SK-MEL-5 (cell line): ENCODE results near the gene PPP1R14B. TPM values are rescaled to one million over a fixed set of nuclear protein-coding genes. Genes with fewer than 3 reads are reported as not detected.

ENCODE experiments used
- DNase-seq: peaks from one replicate; pipeline ENCODE4 v3.0.0-alpha.2; 2016; ENCODE audit warnings: low read depth, low spot score
- in situ Hi-C: cut with HindIII; loops from 2 replicates; pipeline ENCODE4 v1.10.0; 2016; ENCODE audit warnings: low sequenced_read_pairs, high pct_unique_total_duplicates, low pct_unique_long_range_greater_than_20kb
- total RNA-seq: library from RNA; depleted of rRNA; stranded (reverse); fragments of >200 nt; shearing (Covaris generic); gene quantifications from 2 replicates; pipeline ENCODE4 v1.2.3, GENCODE V29; 2014

PPP1R14B gene
- total RNA-seq, 1 experiment from 2014 or later = 162 TPM

DNA sequence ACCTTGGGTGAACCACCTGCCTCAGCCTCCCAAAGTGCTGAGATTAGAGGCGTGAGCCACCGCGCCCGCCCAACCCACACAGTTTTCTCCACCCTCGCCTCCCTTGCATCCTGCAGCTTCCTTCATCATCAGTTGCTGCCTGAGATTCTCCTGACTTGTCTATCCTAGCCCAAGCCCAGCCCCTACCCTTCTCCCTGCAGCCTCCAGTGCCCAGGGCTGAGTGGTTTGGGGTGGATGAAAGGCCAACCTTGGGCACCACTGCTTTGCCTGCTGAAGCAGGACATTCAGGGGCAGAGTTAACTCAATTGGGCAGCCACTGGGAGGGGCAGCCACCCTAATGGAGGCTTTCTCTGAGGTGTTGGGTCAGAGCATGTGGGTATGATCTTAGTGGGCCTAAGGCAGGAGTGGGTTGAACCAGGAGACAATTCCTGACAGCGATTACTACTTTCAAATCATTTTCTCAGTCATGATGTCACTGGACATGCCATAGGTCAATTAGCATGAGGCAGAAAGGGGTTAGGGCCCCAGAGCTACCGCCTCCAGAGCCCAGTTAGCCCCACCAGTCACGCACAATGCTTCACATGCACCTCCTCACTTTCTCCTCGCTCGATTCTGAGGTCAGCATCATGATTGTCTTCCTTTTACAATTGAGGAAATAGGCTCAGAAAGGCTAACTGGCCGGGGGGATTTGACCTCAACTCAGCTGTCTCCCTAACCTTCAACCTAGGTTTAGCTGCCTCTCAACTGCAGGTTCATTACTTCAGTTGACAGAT lies 6.9 kb downstream of the PPP1R14B start:
- no peak for DNase-seq
- in situ Hi-C loops = no loop called here

DNA sequence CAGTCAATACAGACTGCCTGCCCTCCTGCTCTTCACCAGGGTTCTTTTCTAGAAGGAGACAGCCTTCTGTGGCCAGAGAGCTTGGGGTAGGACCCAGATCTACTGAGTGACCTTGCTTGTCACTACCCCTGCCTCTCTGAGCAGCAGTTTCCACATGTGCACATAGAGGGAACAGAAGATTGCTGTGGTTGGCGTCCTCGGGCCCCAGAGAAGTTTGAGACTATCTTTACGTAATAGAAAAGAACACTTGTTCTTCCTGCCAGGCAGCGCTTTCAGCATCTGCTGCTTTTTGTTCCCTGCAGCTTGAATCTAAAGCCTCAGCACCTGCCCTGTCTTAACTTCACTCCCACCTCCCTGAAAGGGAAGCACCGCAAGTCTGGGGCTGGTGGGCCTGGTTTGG lies 7.7 kb downstream of the PPP1R14B start:
- in situ Hi-C loops = no loop called here
- no peak for DNase-seq

GRCh38 chr11:64238076-64238475 lies 8.7 kb downstream of the PPP1R14B start:
- no peak for DNase-seq
- in situ Hi-C loops = no loop called here

DNA sequence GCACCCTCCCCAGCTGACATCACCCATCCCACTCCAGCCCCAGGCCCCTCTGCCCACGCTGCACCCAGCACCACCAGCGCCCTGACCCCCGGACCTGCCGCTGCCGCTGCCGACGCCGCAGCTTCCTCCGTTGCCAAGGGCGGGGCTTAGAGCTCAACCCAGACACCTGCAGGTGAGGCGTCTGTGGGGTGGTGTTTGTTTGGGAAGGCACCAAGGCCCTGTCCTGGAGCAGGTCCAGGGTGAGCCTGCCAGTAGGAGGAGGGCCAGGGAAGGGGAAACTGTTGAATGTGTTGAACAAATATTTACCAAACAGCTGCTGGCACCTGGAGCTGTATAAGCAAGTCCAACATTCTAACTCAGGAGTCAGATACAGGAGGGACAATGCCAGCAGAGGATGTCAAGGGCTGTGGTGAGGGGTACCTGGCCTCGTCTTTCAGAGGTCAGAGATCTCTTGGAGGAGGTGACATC lies 9.2 kb downstream of the PPP1R14B start:
- in situ Hi-C loops = no loop called here
- no peak for DNase-seq

GRCh38 chr11:64235437-64236161 lies 11.1 kb downstream of the PPP1R14B start:
- in situ Hi-C loops = no loop called here
- DNase-seq = no peak

DNA sequence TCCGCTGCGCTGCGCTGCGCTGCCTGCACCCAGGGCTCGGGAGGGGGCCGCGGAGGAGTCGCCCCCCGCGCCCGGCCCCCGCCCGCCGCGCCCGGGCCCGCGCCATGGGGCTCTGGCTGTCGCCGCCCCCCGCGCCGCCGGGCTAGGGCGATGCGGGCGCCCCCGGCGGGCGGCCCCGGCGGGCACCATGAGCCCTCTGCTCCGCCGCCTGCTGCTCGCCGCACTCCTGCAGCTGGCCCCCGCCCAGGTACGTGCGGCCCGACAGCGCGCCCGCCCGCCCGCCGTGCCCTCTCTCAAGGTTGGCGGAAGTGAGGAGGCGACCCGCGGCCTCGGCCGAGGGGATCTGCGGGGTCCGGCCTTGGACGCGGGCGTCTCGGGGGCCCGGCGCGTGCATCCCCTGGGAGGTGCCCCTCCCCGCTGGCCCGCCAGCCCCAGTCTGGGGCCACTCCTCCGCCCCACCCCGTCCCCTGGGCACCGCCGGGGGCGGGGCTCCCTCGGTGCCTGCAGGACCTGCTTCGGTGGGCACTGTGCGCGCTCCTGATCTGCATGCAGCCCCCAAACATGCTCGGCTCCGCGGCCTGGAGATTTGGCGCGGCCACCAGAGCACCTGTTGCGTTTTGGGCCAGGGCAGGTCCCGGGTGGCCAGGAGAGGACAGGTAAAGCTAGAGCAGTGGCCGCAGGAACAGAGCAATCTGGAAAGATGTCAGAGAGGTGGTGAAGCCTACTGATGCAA lies 11.9 kb downstream of the PPP1R14B start:
- DNase-seq = no peak
- in situ Hi-C loops = no loop called here

DNA sequence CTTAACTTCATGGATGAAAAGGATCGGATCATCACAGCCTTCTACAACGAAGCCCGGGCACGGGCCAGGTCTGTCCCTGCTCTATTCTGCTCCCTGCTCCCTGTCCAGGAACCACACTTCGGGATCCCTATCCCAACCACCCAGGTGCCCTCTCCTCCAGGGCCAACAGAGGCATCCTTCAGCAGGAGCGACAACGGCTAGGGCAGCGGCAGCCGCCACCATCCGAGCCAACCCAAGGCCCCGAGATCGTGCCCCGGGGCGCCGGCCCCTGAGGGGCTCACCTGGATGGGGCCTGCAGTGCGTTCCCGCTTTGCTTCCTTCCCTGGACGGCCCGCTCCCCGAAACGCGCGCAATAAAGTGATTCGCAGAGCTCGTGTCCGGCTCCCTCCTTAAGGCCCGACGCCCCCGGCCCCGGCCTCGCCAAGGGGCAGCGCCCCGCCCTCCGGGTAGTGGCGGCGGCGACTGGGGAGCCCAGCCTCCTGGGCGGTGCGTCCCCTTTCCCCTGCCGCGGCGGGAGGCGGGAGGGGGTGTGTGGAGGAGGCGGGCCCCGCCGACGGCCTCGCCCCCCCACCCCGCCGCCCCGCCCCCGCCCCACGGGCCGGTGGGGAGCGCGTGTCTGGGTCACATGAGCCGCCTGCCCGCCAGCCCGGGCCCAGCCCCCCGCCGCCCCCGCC lies 12.7 kb downstream of the PPP1R14B start, which contains the start of gene VEGFB:
TSS of gene VEGFB (plus strand) at position 672 of the 674 bp plus-strand sequence. CDS start 250 bp downstream, outside the sequence.
- peak; percentile 55 for DNase-seq
- in situ Hi-C loops = no loop called here

GRCh38 chr11:64232967-64233315 lies 13.8 kb downstream of the PPP1R14B start:
- in situ Hi-C loops = no loop called here
- DNase-seq = no peak

GRCh38 chr11:64232182-64232966 lies 14.4 kb downstream of the PPP1R14B start:
- in situ Hi-C loops = no loop called here
- DNase-seq = no peak

- in situ Hi-C loops = no loop called here
- no peak for DNase-seq
Observed at GRCh38 chr11:64231546-64231945, 15.2 kb downstream of the PPP1R14B start.

DNA sequence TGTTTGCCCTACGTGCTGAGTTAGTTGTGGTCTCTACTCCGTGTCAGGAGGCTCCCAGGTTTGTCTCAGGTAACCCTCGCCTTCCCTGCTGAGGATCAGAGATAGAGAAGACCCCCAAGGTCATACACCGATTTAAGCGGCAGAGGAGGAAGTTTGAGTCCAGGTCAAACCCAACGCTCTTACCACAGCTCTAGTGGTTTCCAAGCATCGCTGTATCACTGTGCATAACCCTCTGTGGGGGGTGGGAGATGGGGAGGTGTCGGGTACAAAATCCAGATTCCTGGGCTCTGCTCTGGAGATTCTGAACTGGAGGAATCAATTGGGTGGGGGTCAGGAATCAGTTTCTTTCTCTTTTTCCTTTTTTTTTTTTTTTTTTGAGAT lies 15.8 kb downstream of the PPP1R14B start:
- no peak for DNase-seq
- in situ Hi-C loops = no loop called here

DNA sequence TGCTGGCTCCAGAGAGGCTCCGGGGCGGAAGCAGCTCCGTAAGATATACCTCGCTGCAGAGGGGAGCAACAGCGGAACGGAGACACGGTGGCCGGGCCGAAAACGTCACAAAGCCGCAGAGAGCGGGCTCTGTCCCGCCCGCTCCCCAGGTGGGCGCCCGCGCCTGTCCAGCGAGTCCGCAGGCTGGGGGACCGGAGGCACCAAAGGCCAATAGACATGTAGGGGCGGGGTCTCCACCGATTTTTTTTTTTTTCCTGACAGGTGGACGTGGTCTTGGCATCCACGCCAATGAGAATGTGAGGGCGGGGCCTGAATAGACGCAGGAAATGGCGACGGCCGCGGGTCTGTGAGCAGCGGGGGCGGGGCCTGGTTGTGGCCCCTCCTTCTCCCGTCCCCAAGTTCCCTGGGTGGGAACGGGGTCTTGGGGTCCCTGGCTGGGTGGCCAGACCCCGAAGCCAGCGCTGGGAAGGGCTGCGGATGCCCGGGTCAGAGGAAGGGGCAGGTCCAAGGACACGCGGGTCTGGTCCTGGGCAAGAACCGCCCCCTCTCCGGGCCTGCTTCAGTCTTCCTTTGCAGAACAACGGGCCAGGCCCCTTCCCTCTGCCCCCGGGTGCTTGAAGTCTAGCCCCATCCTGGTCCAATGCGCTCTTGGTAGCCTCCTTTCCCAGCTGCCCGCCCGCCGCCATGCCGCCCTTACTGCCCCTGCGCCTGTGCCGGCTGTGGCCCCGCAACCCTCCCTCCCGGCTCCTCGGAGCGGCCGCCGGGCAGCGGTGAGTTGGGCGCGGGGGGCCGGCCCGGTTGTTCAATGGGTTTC lies 16.4 kb downstream of the PPP1R14B start, which contains the start of gene DNAJC4:
TSS of gene DNAJC4 (plus strand) at position 378 of the 814 bp plus-strand sequence. CDS start at position 685, 307 bp downstream.
- DNase-seq = peak; percentile 91
- in situ Hi-C loops = no loop called here

GRCh38 chr11:64229744-64230170 lies 17.0 kb downstream of the PPP1R14B start:
- no peak for DNase-seq
- in situ Hi-C loops = no loop called here

DNA sequence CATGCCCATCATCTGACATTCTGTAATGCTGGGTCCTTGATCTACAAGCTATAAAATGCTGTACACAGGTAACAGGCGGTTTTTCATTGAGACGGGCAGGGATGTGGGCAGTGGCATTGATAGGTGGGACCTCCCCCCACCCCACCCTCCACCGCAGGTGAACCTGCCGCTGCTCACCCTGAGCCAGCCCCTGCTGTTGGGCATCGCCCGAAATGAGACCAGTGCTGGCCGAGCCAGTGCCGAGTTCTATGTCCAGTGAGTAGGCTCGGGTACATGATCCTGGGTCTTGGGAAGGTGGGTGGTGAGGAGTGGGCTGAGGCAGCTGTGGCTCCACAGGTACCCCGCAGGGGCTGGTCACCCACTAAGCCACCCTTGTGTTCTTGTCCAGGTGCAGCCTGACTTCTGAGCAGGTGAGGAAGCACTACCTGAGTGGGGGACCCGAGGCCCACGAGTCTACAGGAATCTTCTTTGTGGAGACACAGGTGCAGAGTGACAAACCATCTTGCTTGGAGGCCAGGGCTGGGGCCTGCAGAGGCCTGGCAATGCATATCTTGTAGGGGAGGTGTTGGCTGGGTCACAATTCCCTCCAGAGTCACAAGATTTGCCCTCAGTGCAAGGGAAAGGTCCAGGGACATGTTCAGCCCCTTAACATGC lies 17.5 kb downstream of the PPP1R14B start:
- in situ Hi-C loops = no loop called here
- no peak for DNase-seq

GRCh38 chr11:64227405-64227956 lies 19.3 kb downstream of the PPP1R14B start:
- in situ Hi-C loops = no loop called here
- no peak for DNase-seq
